GDM1 (cell line): ENCODE results near the gene PARD3B.

Source experiments
- DNase-seq: peaks from one replicate; lab custom pipeline; 2025; lab: John Stamatoyannopoulos, UW

Gene PARD3B

GRCh38 chr2:205280596-205281236 lies 735.4 kb downstream of the PARD3B start:
- no peak for DNase-seq

- no peak for DNase-seq
Measured at GRCh38 chr2:205283736-205284270, 738.5 kb downstream of the PARD3B start.

GRCh38 chr2:205284334-205284733 lies 739.1 kb downstream of the PARD3B start:
- no peak for DNase-seq

GRCh38 chr2:205287316-205287715 lies 742.0 kb downstream of the PARD3B start:
- DNase-seq = no peak

GRCh38 chr2:205288686-205289085 lies 743.4 kb downstream of the PARD3B start:
- DNase-seq = no peak

GRCh38 chr2:205290299-205290698 lies 745.0 kb downstream of the PARD3B start:
- DNase-seq = no peak

- no peak for DNase-seq
Measured at GRCh38 chr2:205292665-205293295, 747.5 kb downstream of the PARD3B start.

- DNase-seq = no peak
Measured at GRCh38 chr2:205293559-205293958, 748.3 kb downstream of the PARD3B start.

- no peak for DNase-seq
Measured at GRCh38 chr2:205296959-205297358, 751.7 kb downstream of the PARD3B start.

- DNase-seq = no peak
Measured at GRCh38 chr2:205297368-205297767, 752.1 kb downstream of the PARD3B start.

GRCh38 chr2:205297846-205298245 lies 752.6 kb downstream of the PARD3B start:
- no peak for DNase-seq

- DNase-seq = no peak
Measured at GRCh38 chr2:205311201-205311600, 765.9 kb downstream of the PARD3B start.

- no peak for DNase-seq
Measured at GRCh38 chr2:205321231-205321630, 776.0 kb downstream of the PARD3B start.

- no peak for DNase-seq
Measured at GRCh38 chr2:205323929-205324328, 778.7 kb downstream of the PARD3B start.

- DNase-seq = no peak
Measured at GRCh38 chr2:205324355-205324754, 779.1 kb downstream of the PARD3B start.

- no peak for DNase-seq
Measured at GRCh38 chr2:205333351-205333750, 788.1 kb downstream of the PARD3B start.

GRCh38 chr2:205337274-205337673 lies 792.0 kb downstream of the PARD3B start:
- DNase-seq = no peak

GRCh38 chr2:205338156-205338555 lies 792.9 kb downstream of the PARD3B start:
- no peak for DNase-seq

GRCh38 chr2:205343103-205343502 lies 797.8 kb downstream of the PARD3B start:
- no peak for DNase-seq

GRCh38 chr2:205346649-205347048 lies 801.4 kb downstream of the PARD3B start:
- DNase-seq = no peak

GRCh38 chr2:205347899-205348298 lies 802.6 kb downstream of the PARD3B start:
- DNase-seq = no peak

- DNase-seq = no peak
Measured at GRCh38 chr2:205352094-205352493, 806.8 kb downstream of the PARD3B start.

- DNase-seq = no peak
Measured at GRCh38 chr2:205352593-205352992, 807.3 kb downstream of the PARD3B start.

- DNase-seq = no peak
Measured at GRCh38 chr2:205357732-205358131, 812.5 kb downstream of the PARD3B start.
